Thyroid gland (tissue), 4 donors: ENCODE results near the gene TMPRSS6. TPM values are rescaled to one million over a fixed set of nuclear protein-coding genes. Genes with fewer than 3 reads are reported as not detected.

Source experiments
- DNase-seq, 2 donors: peaks; one replicate each; pipeline ENCODE4 v3.0.0-alpha.2; 2019
- H3K27ac ChIP-seq, 3 donors: fragments of 200-600 bp; sonication (generic); 1 replicate in 2 of 3; 2 replicates in 1 of 3; pipeline ENCODE4 v1.5.1; 2016 to 2019; ENCODE audit warnings: mild to moderate bottlenecking in 1 of 3, moderate library complexity in 1 of 3
- H3K27me3 ChIP-seq: fragments of 200-600 bp; sonication (generic); one replicate; pipeline ENCODE4 v1.5.1; 2019
- H3K36me3 ChIP-seq, 2 donors: fragments of 200-600 bp; sonication (generic); one replicate each; pipeline ENCODE4 v1.5.1; 2016 to 2019
- H3K4me1 ChIP-seq, 2 donors: fragments of 200-600 bp; sonication (generic); one replicate each; pipeline ENCODE4 v1.5.1; 2017 to 2019
- H3K4me3 ChIP-seq, 3 donors: fragments of 200-600 bp; sonication (generic); replicated peaks in 1 of 3; 1 replicate in 2 of 3; 2 replicates in 1 of 3; pipeline ENCODE4 v1.5.1; 2016; ENCODE audit warnings: mild to moderate bottlenecking in 1 of 3
- H3K9me3 ChIP-seq: fragments of 200-600 bp; sonication (generic); one replicate; pipeline ENCODE4 v1.5.1; 2017
- POLR2A ChIP-seq, 2 donors: fragments of 450-650 bp; IDR thresholded peaks; one replicate each; pipeline ENCODE4 v1.6.1; 2017; ENCODE audit warnings: antibody characterized with exemption in 2 of 2, mild to moderate bottlenecking in 2 of 2, moderate library complexity in 1 of 2
- WGBS, 2 donors: methylation state at CpG; one replicate each; pipeline ENCODE4 v1.1.5; 2017; 5-methylcytosine and 5-hydroxymethylcytosine counted together
- intact Hi-C: fragments of 100-400 bp; cut with DNase I; formaldehyde crosslinking; loops from one replicate; pipeline ENCODE4 v1.15.1; 2023
- total RNA-seq, 4 donors: library from RNA; depleted of rRNA; stranded (reverse); fragments of >200 nt; gene quantifications; one replicate each; pipeline ENCODE4 v1.2.3, GENCODE V29; 2016
- TF ChIP-seq, protein P1 (sequence below), 6 experiments: fragments of 200-600 bp in 3 of 6; fragments of 450-650 bp in 3 of 6; sonication (generic) in 3 of 6; IDR thresholded peaks; one replicate each; pipeline ENCODE4 v1.5.1; 2016 to 2019; ENCODE audit warnings: antibody characterized with exemption in 6 of 6, mild to moderate bottlenecking in 2 of 6, inconsistent platforms in 1 of 6, moderate library complexity in 1 of 6

Gene TMPRSS6
- total RNA-seq, 4 donors from 2014 or later = 0.50 TPM; not detected in 3

GRCh38 chr22:37135023-37135422 lies 25.5 kb upstream of the TMPRSS6 start:
- Histone ChIP-seq H3K27me3 (no peaks in the 10 kb centered on the region), H3K27ac (no peak overlapping the region), H3K4me3 (no peak overlapping the region), H3K4me1 (no peaks in the 10 kb centered on the region), H3K9me3 (no peaks in the 10 kb centered on the region), H3K36me3 (no peaks in the 10 kb centered on the region)
- no peak for TF ChIP-seq POLR2A (IDR thresholded peaks at IDR 0.05)
- TF ChIP-seq, protein P1, sequence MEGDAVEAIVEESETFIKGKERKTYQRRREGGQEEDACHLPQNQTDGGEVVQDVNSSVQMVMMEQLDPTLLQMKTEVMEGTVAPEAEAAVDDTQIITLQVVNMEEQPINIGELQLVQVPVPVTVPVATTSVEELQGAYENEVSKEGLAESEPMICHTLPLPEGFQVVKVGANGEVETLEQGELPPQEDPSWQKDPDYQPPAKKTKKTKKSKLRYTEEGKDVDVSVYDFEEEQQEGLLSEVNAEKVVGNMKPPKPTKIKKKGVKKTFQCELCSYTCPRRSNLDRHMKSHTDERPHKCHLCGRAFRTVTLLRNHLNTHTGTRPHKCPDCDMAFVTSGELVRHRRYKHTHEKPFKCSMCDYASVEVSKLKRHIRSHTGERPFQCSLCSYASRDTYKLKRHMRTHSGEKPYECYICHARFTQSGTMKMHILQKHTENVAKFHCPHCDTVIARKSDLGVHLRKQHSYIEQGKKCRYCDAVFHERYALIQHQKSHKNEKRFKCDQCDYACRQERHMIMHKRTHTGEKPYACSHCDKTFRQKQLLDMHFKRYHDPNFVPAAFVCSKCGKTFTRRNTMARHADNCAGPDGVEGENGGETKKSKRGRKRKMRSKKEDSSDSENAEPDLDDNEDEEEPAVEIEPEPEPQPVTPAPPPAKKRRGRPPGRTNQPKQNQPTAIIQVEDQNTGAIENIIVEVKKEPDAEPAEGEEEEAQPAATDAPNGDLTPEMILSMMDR (IDR thresholded peaks at IDR 0.05) = no peak
- 85 to 88% methylated on average over 12 of the region's 12 CpGs for WGBS, 2 donors
- no peak for DNase-seq
- intact Hi-C loops = no loop called here

- intact Hi-C loops = no loop called here
- no peaks in the 10 kb centered on the region for H3K9me3 ChIP-seq
- no peaks in the 10 kb centered on the region for H3K4me1 ChIP-seq
- H3K4me3 ChIP-seq = no peak overlapping the region
- WGBS, 2 donors = 73 to 77% methylated on average over 10 to 12 of the region's 16 CpGs
- no peaks in the 10 kb centered on the region for H3K36me3 ChIP-seq
- H3K27me3 ChIP-seq = no peaks in the 10 kb centered on the region
- no peak for DNase-seq
- TF ChIP-seq, protein P1 (IDR thresholded peaks at IDR 0.05) = no peak
- TF ChIP-seq POLR2A (IDR thresholded peaks at IDR 0.05) = no peak
- H3K27ac ChIP-seq = no peak overlapping the region
Observed at GRCh38 chr22:37133304-37134018, 23.9 kb upstream of the TMPRSS6 start.

DNA sequence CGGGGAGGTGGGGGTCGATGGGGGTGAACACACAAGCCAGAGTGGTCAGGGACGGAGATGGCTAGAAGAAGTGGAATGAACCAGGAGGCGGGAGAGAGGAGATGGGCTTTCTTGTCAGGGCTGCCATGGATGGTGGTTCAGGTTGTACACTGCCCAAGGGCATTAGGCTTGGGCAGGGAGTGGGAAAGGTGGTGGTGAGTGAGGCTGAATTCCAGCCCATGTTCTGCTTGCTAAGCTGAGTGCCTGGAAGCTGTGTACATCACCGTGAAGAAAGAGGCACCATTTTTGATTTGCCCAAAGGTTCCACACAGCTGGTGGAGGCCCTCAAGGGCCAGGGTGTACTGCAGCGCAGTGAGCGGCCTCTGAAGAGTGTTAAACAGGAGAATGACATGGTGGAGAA lies 23.3 kb upstream of the TMPRSS6 start:
- H3K27ac ChIP-seq = no peak overlapping the region
- DNase-seq = no peak
- no peaks in the 10 kb centered on the region for H3K9me3 ChIP-seq
- no peaks in the 10 kb centered on the region for H3K36me3 ChIP-seq
- no peak overlapping the region for H3K4me3 ChIP-seq
- WGBS, 2 donors = 79 to 83% methylated on average over 7 of the region's 7 CpGs
- intact Hi-C loops = no loop called here
- no peaks in the 10 kb centered on the region for H3K27me3 ChIP-seq
- TF ChIP-seq, protein P1 (IDR thresholded peaks at IDR 0.05) = no peak
- no peak for TF ChIP-seq POLR2A (IDR thresholded peaks at IDR 0.05)
- no peaks in the 10 kb centered on the region for H3K4me1 ChIP-seq

DNA sequence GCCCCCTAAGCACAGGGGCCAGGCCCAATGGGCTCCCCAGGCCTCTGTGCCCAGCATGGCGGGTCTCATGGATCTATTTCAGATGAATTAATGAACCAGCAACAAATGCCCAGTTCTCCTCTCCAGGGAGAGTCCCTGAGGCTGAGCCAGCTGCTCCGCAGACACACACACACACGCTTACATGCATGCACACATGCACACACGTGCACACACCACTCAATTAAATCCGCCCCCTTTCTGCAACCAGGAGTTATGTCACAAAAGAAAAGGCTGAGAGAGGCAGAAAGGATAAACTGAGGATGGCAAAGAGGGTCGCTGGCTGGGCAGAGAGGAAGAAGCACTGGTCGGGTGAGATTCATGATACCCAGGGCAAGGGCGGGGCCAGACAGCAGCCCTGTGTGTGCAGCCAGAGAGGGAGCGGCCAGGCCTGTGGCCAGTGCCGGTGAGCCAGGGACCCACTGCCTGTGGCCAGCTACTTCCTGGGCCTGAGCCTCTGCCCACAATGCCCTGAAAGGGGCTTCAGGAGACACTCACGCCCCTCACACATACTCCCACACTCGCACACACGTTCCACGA lies 20.4 kb upstream of the TMPRSS6 start:
- H3K4me3 ChIP-seq = no peak overlapping the region
- no peak for TF ChIP-seq POLR2A (IDR thresholded peaks at IDR 0.05)
- TF ChIP-seq, protein P1 (IDR thresholded peaks at IDR 0.05) = no peak
- no peaks in the 10 kb centered on the region for H3K27me3 ChIP-seq
- no peak for DNase-seq
- WGBS, 2 donors = 84 to 95% methylated on average over 14 of the region's 14 CpGs
- no peak overlapping the region for H3K27ac ChIP-seq
- no peaks in the 10 kb centered on the region for H3K4me1 ChIP-seq
- intact Hi-C loops = no loop called here
- no peaks in the 10 kb centered on the region for H3K36me3 ChIP-seq
- no peaks in the 10 kb centered on the region for H3K9me3 ChIP-seq

DNA sequence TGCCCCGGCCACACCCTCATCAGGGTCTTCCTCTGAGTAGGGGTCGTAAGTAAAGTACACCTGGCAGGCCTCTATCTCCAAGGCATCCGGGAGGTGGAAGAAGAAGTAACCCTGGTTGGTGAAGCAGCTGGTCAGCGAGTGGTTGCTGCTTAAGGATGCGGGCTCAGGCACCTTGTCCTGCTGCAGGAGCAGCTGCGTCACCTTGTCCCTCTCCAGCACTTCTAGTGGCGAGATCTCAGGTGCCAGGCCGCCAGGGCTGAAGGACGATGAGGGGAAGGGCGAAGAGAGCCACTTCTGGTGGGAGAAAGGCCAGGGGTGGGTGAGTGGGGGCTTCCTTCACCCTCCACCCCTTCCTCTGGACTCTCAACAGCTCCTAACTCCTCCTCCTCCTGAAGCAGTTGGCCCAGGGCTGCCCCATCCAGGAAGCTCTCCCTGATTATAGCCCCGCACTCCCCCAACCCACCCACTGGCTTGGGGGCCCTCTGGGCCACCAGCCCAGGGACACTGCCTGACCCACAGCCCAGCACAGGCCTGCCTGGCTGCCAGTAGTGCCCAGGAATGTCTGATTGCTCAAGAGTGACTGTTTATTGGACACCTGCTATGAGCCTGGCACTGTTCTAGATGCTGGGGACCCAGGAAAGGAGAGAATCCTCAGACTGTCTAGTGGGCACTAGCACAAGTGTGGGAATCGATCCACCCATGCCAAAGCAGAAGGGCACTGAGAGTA lies 19.2 kb upstream of the TMPRSS6 start:
- Histone ChIP-seq H3K4me1 (no peaks in the 10 kb centered on the region), H3K27me3 (no peaks in the 10 kb centered on the region), H3K36me3 (no peaks in the 10 kb centered on the region), H3K9me3 (no peaks in the 10 kb centered on the region), H3K4me3 (no peak overlapping the region), H3K27ac (no peak overlapping the region)
- intact Hi-C loops = no loop called here
- TF ChIP-seq, protein P1 (IDR thresholded peaks at IDR 0.05) = no peak
- TF ChIP-seq POLR2A (IDR thresholded peaks at IDR 0.05) = no peak
- WGBS, 2 donors = 55 to 59% methylated on average over 10 to 12 of the region's 12 CpGs
- peak in 1 of 2 donors; percentile 6 for DNase-seq
